ENCODE measurements around the gene LMNTD2.

The LMNTD2 gene

DNA sequence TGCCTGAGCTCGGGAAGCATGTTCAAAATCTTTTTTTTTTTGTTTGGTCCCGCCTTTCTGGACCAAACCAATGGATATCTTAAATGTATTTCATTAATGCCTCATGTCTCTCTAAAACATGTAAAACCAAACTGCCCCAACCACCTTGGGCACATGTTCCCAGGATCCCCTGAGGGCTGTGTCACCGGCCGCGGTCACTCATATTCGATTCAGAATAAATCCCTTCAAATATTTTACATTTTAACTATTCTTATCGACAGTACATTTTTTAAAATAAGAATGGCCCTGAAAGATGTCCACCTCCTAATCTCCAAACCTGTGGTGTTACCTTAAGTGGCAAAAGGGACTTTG is 55.6 kb downstream of the LMNTD2 start:
- no peak overlapping the region for H3K9ac ChIP-seq (ENCODE audit: low read depth, low read length)
- no peaks in the 10 kb centered on the region for H3K27me3 ChIP-seq (ENCODE audit: control insufficient read depth, insufficient read depth, low read length)
- no peak overlapping the region for H3K4me3 ChIP-seq (ENCODE audit: low read depth, low read length)
- H3K9me3 ChIP-seq (ENCODE audit: control insufficient read depth, insufficient read depth, low read length) = no peaks in the 10 kb centered on the region
- H3K4me1 ChIP-seq (ENCODE audit: control insufficient read depth, insufficient read depth, low read length) = no peaks in the 10 kb centered on the region
- peaks cover 18% of the 10 kb centered on the region for H3K36me3 ChIP-seq (ENCODE audit: control insufficient read depth, insufficient read depth, low read length)
